Measurements from ENCODE around the gene ARSI.

DNA sequence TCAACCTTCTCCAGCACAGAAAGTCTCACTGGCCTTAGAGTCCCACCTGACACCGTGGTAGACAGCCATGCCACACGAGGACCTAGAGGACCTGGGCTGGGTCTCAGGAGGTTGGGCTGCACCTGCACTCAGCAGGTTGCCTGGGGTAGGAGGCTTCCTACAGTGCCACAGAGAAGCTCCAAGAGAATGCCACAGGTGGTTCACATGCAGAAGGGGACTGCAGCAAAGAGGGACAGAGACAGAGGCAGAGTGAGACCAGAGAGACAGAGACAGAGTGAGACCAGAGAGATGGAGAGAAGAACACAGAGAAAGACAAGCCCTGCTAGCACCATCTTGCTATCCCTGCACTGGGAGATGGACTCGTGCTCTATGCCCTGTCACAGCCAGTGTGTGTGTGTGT lies 18.8 kb downstream of the ARSI start:
- no peak for TF ChIP-seq POLR2A (IDR thresholded peaks at IDR 0.05)
- TF ChIP-seq, protein P1, sequence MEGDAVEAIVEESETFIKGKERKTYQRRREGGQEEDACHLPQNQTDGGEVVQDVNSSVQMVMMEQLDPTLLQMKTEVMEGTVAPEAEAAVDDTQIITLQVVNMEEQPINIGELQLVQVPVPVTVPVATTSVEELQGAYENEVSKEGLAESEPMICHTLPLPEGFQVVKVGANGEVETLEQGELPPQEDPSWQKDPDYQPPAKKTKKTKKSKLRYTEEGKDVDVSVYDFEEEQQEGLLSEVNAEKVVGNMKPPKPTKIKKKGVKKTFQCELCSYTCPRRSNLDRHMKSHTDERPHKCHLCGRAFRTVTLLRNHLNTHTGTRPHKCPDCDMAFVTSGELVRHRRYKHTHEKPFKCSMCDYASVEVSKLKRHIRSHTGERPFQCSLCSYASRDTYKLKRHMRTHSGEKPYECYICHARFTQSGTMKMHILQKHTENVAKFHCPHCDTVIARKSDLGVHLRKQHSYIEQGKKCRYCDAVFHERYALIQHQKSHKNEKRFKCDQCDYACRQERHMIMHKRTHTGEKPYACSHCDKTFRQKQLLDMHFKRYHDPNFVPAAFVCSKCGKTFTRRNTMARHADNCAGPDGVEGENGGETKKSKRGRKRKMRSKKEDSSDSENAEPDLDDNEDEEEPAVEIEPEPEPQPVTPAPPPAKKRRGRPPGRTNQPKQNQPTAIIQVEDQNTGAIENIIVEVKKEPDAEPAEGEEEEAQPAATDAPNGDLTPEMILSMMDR (IDR thresholded peaks at IDR 0.05): no peak

All from lower leg skin (tissue), 3 donors.